ENCODE measurements around the gene TCF4.

The TCF4 gene

GRCh38 chr18:55403421-55403949, 184.5 kb downstream of the TCF4 start:
- no peak for DNase-seq

GRCh38 chr18:55402731-55403405, 185.1 kb downstream of the TCF4 start:
- DNase-seq: no peak

GRCh38 chr18:55401638-55402191, 186.3 kb downstream of the TCF4 start:
- DNase-seq: no peak

- no peak for DNase-seq
Observed at GRCh38 chr18:55400590-55401541, 187.1 kb downstream of the TCF4 start.

- DNase-seq: no peak
Observed at GRCh38 chr18:55400081-55400480, 187.9 kb downstream of the TCF4 start.

GRCh38 chr18:55398858-55399257, 189.1 kb downstream of the TCF4 start:
- DNase-seq: no peak

- no peak for DNase-seq
Observed at GRCh38 chr18:55396979-55397378, 191.0 kb downstream of the TCF4 start.

GRCh38 chr18:55396267-55396905, 191.6 kb downstream of the TCF4 start:
- no peak for DNase-seq

GRCh38 chr18:55395799-55396198, 192.2 kb downstream of the TCF4 start:
- no peak for DNase-seq

GRCh38 chr18:55390898-55391297, 197.1 kb downstream of the TCF4 start:
- DNase-seq: no peak

- DNase-seq: no peak
Observed at GRCh38 chr18:55387139-55387984, 200.6 kb downstream of the TCF4 start.

- no peak for DNase-seq
Observed at GRCh38 chr18:55386545-55386944, 201.4 kb downstream of the TCF4 start.

- no peak for DNase-seq
Observed at GRCh38 chr18:55385770-55386169, 202.2 kb downstream of the TCF4 start.

- DNase-seq: peak in 1 of 2 donors; percentile 32
Observed at GRCh38 chr18:55384551-55385275, 203.3 kb downstream of the TCF4 start.

GRCh38 chr18:55384115-55384514, 203.9 kb downstream of the TCF4 start:
- no peak for DNase-seq

- no peak for DNase-seq
Observed at GRCh38 chr18:55382277-55382805, 205.7 kb downstream of the TCF4 start.

GRCh38 chr18:55381277-55381676, 206.7 kb downstream of the TCF4 start:
- DNase-seq: no peak

- no peak for DNase-seq
Observed at GRCh38 chr18:55380589-55380988, 207.4 kb downstream of the TCF4 start.

- DNase-seq: peak; percentile 67 to 89
Observed at GRCh38 chr18:55376387-55376786, 211.6 kb downstream of the TCF4 start.

GRCh38 chr18:55375930-55376329, 212.1 kb downstream of the TCF4 start:
- no peak for DNase-seq

GRCh38 chr18:55374741-55375140, 213.3 kb downstream of the TCF4 start:
- DNase-seq: peak in 1 of 2 donors; percentile 45

Data from inflammatory macrophage treated with lipopolysaccharide for 1 hour (primary cell).